ENCODE data around the gene PTPRR. TPM values are rescaled to one million over a fixed set of nuclear protein-coding genes. Genes with fewer than 3 reads are reported as not detected.

PTPRR gene
- total and polyA plus RNA-seq, 10 of the 15 experiments (the other 5 are each of a cell fraction or from before 2014, with no cell fraction given), result 0.14 to 3.1 (median 0.42) TPM

DNA sequence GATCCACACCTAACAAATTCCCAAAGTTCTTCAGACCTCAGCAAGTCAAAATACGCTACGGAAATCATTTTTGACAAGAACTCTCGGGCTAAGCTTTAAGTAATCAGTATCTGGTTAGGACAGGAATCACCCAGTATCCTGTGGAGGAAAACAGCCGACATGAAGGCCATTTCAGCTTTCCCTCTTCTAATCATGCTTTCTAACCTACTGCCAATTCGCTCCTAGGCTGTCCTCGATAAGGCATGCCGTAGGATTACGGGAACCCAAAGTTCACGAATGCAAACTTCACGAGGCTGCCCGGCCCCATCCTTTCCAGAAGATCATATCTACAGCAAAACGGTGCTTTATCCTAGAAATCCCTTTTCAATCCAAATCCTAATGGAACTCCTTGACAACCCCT, 201.5 kb downstream of the PTPRR start:
- DNase-seq (ENCODE audit: low read depth, low spot score) (no peak), FAIRE-seq (no peak), ATAC-seq (no peak)
- Histone ChIP-seq H2AFZ (ENCODE audit: control insufficient read depth, low read depth, low read length) (no peak overlapping the region), H3K27ac (ENCODE audit: control insufficient read depth, insufficient read depth) (no peak overlapping the region), H3K36me3 (ENCODE audit: control insufficient read depth in 2 of 2, insufficient read depth in 2 of 2, low read length in 1 of 2) (no peaks in the 10 kb centered on the region), H3K79me2 (ENCODE audit: control insufficient read depth, insufficient read depth, low read length) (no peaks in the 10 kb centered on the region), H3K4me1 (ENCODE audit: control insufficient read depth, insufficient read depth, low read length) (no peaks in the 10 kb centered on the region), H3K27me3 (replicated peaks in 1 of 2; ENCODE audit: control insufficient read depth in 2 of 2, insufficient read depth in 2 of 2, low read length in 1 of 2) (no peaks in the 10 kb centered on the region; a peak in 1 of 4 replicates), H3K4me3 (no peak overlapping the region), H3K4me2 (ENCODE audit: control insufficient read depth, insufficient read depth) (no peak overlapping the region), H4K20me1 (ENCODE audit: control insufficient read depth, insufficient read depth) (no peaks in the 10 kb centered on the region), H3K9me3 (replicated peaks; ENCODE audit: control insufficient read depth, insufficient read depth, low read length) (no peaks in the 10 kb centered on the region), H3K9ac (ENCODE audit: control insufficient read depth, insufficient read depth, low read length) (no peak overlapping the region)
- in situ Hi-C loops (cut with MboI) (no loop called here), intact Hi-C loops (cut with micrococcal nuclease; ENCODE audit: unreplicated experiment) (loop anchor here (2.0 kb wide), 1 partner anchor 840 kb away; no protein-coding TSS in a partner anchor)
- RAD21 ChIA-PET (ENCODE audit: unreplicated experiment), result interaction anchor here (0.7 to 1.2 kb wide), 2 partner anchors 128 to 818 kb away, joined by 3 read pairs; no protein-coding TSS in a partner anchor
- POLR2A ChIA-PET, result no interaction called here
- SMC1A ChIA-PET (ENCODE audit: uncharacterized antibody, unreplicated experiment), result interaction anchor here (1.1 to 1.3 kb wide), 2 partner anchors 8 to 818 kb away, joined by 3 to 6 read pairs; no protein-coding TSS in a partner anchor
- WGBS (ENCODE audit: insufficient coverage, insufficient replicate concordance, low lambda C conversion rate, missing lambda C conversion rate), result 32% methylated on average over 12 of the region's 12 CpGs
- CTCF ChIA-PET, result interaction anchor here (0.6 to 1.4 kb wide), 6 partner anchors 9 to 840 kb away, joined by 3 to 4 read pairs (median 3); no protein-coding TSS in a partner anchor
- TF ChIP-seq BHLHE40 (IDR thresholded peaks at IDR 0.05; ENCODE audit: borderline replicate concordance in 1 of 2, low read depth in 2 of 2, low read length in 1 of 2) (no peak), ESRRA (IDR thresholded peaks at IDR 0.05; ENCODE audit: low read length) (no peak), NR2C1 (IDR thresholded peaks at IDR 0.05) (no peak), WRNIP1 (IDR thresholded peaks at IDR 0.05; ENCODE audit: borderline replicate concordance, low read depth, low read length) (no peak), KDM1A (IDR thresholded peaks at IDR 0.05; ENCODE audit: borderline replicate concordance) (no peak), SRF (IDR thresholded peaks at IDR 0.05; ENCODE audit: low read depth in 2 of 2, low read length in 2 of 2) (no peak), JUND (IDR thresholded peaks at IDR 0.05; ENCODE audit: low read depth, low read length) (no peak), HDAC6 (IDR thresholded peaks at IDR 0.05; ENCODE audit: unreplicated experiment) (no peak), HCFC1 (IDR thresholded peaks at IDR 0.05; ENCODE audit: low read length) (no peak), NR2C2 (IDR thresholded peaks at IDR 0.05; ENCODE audit: borderline replicate concordance, control insufficient read depth, insufficient read length, low read depth) (no peak), ETV6 (conservative IDR thresholded peaks at IDR 0.05 in 1 of 2, IDR thresholded peaks at IDR 0.05 in 1 of 2; ENCODE audit: borderline replicate concordance in 1 of 2, low read depth in 1 of 2) (no peak), MYC (IDR thresholded peaks at IDR 0.05; ENCODE audit: insufficient read depth, insufficient read length, insufficient replicate concordance, low read length, severe bottlenecking) (no peak), SMAD5 (IDR thresholded peaks at IDR 0.05; ENCODE audit: low read depth) (no peak), YY1 (IDR thresholded peaks at IDR 0.05; ENCODE audit: low read depth, low read length) (no peak), POU2F2 (IDR thresholded peaks at IDR 0.05; ENCODE audit: borderline replicate concordance, low read depth, low read length) (no peak)
- TF ChIP-seq, protein P1, sequence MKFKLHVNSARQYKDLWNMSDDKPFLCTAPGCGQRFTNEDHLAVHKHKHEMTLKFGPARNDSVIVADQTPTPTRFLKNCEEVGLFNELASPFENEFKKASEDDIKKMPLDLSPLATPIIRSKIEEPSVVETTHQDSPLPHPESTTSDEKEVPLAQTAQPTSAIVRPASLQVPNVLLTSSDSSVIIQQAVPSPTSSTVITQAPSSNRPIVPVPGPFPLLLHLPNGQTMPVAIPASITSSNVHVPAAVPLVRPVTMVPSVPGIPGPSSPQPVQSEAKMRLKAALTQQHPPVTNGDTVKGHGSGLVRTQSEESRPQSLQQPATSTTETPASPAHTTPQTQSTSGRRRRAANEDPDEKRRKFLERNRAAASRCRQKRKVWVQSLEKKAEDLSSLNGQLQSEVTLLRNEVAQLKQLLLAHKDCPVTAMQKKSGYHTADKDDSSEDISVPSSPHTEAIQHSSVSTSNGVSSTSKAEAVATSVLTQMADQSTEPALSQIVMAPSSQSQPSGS (IDR thresholded peaks at IDR 0.05; ENCODE audit: low read length), result no peak
- no TSS peak for BruUV-seq (replicated peaks)
